Tibial nerve (tissue), 3 donors: ENCODE results near the gene CLIC1.

Experiments
- POLR2A ChIP-seq, 2 donors: fragments of 450-650 bp; IDR thresholded peaks; one replicate each; pipeline ENCODE4 v1.6.1; 2017; ENCODE audit warnings: antibody characterized with exemption in 2 of 2, mild to moderate bottlenecking in 2 of 2, moderate library complexity in 2 of 2
- TF ChIP-seq, protein P1 (sequence below), 5 experiments: fragments of 200-600 bp in 3 of 5; fragments of 450-650 bp in 2 of 5; sonication (generic) in 3 of 5; IDR thresholded peaks; one replicate each; pipeline ENCODE4 v1.5.1; 2016 to 2019; ENCODE audit warnings: antibody characterized with exemption in 5 of 5, mild to moderate bottlenecking in 3 of 5, moderate library complexity in 2 of 5

DNA sequence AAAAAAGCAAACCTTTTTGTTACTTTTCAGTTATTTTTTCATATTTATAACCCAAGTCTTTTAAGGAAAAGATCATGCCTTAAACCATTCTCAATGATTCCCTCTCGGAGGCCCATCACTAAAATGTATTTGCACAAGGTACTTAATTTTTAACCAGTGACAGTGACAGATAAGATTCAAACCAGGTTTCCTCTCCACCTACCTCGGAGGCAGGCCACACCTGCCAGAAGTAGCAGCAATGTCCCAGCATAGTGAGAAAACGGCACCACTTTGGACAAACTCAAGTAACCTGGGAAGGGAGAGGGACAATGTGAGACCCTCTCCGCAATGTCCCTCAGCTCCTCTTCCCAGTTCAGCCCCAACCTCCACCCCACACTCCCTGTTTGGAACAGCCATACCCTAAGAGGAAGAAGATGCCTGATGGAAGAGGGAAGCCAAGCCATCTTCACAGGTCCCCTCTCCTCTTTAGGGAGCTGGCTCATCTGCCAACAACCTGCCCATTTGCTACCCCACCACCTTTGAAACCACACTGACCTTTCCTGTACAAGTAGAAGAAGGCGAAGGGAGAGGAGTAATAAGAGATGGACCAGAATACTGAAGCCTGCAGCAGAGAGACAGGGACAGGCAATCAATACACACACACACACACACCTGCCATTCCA, 35.5 kb downstream of the CLIC1 start:
- TF ChIP-seq POLR2A (IDR thresholded peaks at IDR 0.05), result no peak
- TF ChIP-seq, protein P1, sequence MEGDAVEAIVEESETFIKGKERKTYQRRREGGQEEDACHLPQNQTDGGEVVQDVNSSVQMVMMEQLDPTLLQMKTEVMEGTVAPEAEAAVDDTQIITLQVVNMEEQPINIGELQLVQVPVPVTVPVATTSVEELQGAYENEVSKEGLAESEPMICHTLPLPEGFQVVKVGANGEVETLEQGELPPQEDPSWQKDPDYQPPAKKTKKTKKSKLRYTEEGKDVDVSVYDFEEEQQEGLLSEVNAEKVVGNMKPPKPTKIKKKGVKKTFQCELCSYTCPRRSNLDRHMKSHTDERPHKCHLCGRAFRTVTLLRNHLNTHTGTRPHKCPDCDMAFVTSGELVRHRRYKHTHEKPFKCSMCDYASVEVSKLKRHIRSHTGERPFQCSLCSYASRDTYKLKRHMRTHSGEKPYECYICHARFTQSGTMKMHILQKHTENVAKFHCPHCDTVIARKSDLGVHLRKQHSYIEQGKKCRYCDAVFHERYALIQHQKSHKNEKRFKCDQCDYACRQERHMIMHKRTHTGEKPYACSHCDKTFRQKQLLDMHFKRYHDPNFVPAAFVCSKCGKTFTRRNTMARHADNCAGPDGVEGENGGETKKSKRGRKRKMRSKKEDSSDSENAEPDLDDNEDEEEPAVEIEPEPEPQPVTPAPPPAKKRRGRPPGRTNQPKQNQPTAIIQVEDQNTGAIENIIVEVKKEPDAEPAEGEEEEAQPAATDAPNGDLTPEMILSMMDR (IDR thresholded peaks at IDR 0.05), result no peak
